Measurements from ENCODE around the gene MDM2. TPM values are rescaled to one million over a fixed set of nuclear protein-coding genes. Genes with fewer than 3 reads are reported as not detected.

The MDM2 gene
- total RNA-seq, 1 experiment from 2014 or later = 159 TPM

DNA sequence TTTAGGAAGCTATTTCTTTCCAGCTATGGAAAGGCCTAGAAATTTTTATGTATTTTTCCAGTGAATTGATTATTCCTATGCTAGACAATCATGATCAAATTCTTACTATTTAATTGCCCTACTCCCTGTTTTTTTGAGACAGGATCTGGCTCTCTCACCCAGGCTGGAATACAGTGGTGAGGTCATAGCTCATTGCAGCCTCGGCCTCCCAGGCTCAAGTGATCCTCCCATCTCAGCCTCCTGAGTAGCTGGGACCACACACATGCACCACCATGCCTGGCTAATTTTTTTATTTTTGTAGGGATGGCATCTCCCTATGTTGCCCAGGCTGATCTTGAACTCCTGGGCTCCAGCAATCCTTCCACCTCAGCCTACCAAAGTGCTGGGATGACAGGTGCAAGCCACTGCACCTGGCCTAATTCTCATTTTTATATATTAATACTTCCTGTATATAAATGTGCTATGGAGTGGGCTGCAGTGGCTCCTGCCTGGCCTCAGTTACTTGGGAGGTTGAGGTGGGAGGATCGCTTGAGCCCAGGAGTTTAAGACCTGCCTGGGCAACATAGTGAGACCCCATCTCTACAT is 16.0 kb upstream of the MDM2 start:
- Mint-ChIP-seq H3K4me1 (peaks cover 5 to 9% of the 10 kb centered on the region in 2 experiments), H3K9me3 (no peaks in the 10 kb centered on the region), H3K36me3 (ENCODE audit: insufficient read depth in 1 of 3, low read depth in 3 of 3) (no peaks in the 10 kb centered on the region), H3K27me3 (ENCODE audit: low read depth) (no peaks in the 10 kb centered on the region; the same call in 1 of the 2 replicates), H3K4me3 (no peak overlapping the region), H3K27ac (no peak overlapping the region)
- Histone ChIP-seq H3K27me3 (ENCODE audit: insufficient read depth, low read length) (no peaks in the 10 kb centered on the region), H3K9ac (ENCODE audit: extremely low read depth, insufficient read length, low read length) (no peak overlapping the region), H3K79me2 (ENCODE audit: insufficient read depth, low read length) (no peaks in the 10 kb centered on the region), H3K56ac (ENCODE audit: insufficient read length, low read depth, low read length) (no peak overlapping the region), H2BK12ac (ENCODE audit: insufficient read length, low read depth, low read length) (no peak overlapping the region), H3K18ac (ENCODE audit: insufficient read length, low read depth, low read length) (no peak overlapping the region), H4K20me1 (ENCODE audit: control insufficient read depth, insufficient read depth, insufficient read length) (no peaks in the 10 kb centered on the region), H4K8ac (replicated peaks; ENCODE audit: insufficient read length, low read depth, low read length) (no peak overlapping the region), H3K14ac (ENCODE audit: insufficient read depth, low read length) (no peak overlapping the region), H4K5ac (ENCODE audit: insufficient read length, low read depth, low read length) (no peak overlapping the region), H3K23me2 (ENCODE audit: insufficient read length, low read depth, low read length, poor library complexity, severe bottlenecking) (no peaks in the 10 kb centered on the region), H3K4me2 (ENCODE audit: insufficient read depth, insufficient read length, low read length) (no peak overlapping the region), H3K27ac (ENCODE audit: insufficient read length, low read depth, low read length) (no peak overlapping the region), H3T11ph (ENCODE audit: low read length) (no peak overlapping the region), H3K9me3 (ENCODE audit: control insufficient read depth, low read depth, low read length) (no peaks in the 10 kb centered on the region), H2BK20ac (ENCODE audit: low read depth, low read length, poor library complexity, severe bottlenecking) (no peak overlapping the region), H2AK5ac (ENCODE audit: insufficient read length, low read length) (no peak overlapping the region), H2BK5ac (ENCODE audit: insufficient read length, low read length) (no peak overlapping the region), H3K79me1 (ENCODE audit: insufficient read depth, low read depth, low read length, poor library complexity, severe bottlenecking) (no peaks in the 10 kb centered on the region), H3K4me1 (ENCODE audit: insufficient read depth, low read length) (no peaks in the 10 kb centered on the region), H3K23ac (ENCODE audit: insufficient read length, low read depth, low read length) (no peak overlapping the region), H2BK15ac (ENCODE audit: low read depth, low read length) (no peak overlapping the region), H2AFZ (ENCODE audit: low read length) (no peak overlapping the region), H4K91ac (ENCODE audit: insufficient read length, low read depth, low read length) (no peak overlapping the region), H3K4ac (ENCODE audit: low read depth, low read length) (no peak overlapping the region), H2BK120ac (ENCODE audit: low read depth, low read length, poor library complexity, severe bottlenecking) (no peak overlapping the region)
- no peak for DNase-seq
- TF ChIP-seq, protein P1, sequence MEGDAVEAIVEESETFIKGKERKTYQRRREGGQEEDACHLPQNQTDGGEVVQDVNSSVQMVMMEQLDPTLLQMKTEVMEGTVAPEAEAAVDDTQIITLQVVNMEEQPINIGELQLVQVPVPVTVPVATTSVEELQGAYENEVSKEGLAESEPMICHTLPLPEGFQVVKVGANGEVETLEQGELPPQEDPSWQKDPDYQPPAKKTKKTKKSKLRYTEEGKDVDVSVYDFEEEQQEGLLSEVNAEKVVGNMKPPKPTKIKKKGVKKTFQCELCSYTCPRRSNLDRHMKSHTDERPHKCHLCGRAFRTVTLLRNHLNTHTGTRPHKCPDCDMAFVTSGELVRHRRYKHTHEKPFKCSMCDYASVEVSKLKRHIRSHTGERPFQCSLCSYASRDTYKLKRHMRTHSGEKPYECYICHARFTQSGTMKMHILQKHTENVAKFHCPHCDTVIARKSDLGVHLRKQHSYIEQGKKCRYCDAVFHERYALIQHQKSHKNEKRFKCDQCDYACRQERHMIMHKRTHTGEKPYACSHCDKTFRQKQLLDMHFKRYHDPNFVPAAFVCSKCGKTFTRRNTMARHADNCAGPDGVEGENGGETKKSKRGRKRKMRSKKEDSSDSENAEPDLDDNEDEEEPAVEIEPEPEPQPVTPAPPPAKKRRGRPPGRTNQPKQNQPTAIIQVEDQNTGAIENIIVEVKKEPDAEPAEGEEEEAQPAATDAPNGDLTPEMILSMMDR (conservative IDR thresholded peaks at IDR 0.05) = no peak
- WGBS (ENCODE audit: extremely low coverage, insufficient read length, low lambda C conversion rate) = no CpG with 5 or more reads among the region's 2 CpGs
